LHCN-M2 (cell line): ENCODE data around the gene PTPN5. TPM values are rescaled to one million over a fixed set of nuclear protein-coding genes. Genes with fewer than 3 reads are reported as not detected.
"Not testable (repeated sequence)": the region's sequence is repeated elsewhere in the genome, so short reads cannot be mapped to it uniquely, and the experiment has no call there.

Experiments
- DNase-seq: peaks from one replicate; pipeline ENCODE4 v3.0.0-alpha.2; 2012; ENCODE audit warnings: low read depth
- total RNA-seq: library from RNA; depleted of rRNA; stranded (reverse); fragments of >200 nt; gene quantifications from 2 replicates; pipeline ENCODE4 v1.2.3, GENCODE V29; 2014; rRNA removed

Gene PTPN5
- total RNA-seq, 1 experiment from 2014 or later: not detected

- no peak for DNase-seq
These were observed 109.1 kb downstream of the PTPN5 start for GRCh38 chr11:18682466-18682865.

DNA sequence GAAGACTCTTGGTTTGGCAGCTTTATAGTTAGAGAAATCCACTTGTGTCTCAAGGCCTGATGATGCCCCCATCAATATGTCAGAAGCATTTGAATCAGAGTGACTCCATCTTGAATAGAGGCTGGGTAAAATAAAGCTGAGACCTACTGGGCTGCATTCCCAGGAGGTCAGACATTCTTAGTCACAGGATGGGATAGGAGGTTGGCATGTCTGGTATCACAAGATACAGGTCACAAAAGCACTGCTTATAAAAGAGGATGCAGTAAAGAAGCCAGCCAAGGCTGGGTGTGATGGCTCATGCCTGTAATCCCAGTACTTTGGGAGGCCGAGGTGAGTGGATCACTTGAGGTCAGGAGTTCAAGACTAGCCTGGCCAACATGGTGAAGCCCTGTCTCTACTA lies 109.6 kb downstream of the PTPN5 start:
- DNase-seq: not testable (repeated sequence)

Other genes with a start within 250 kb of the PTPN5 start
- 28.2 and 40.2 TPM in 2 replicates for gene UEVLD, start 203.1 kb downstream of the PTPN5 start, total RNA-seq
- gene MISFA, start 192.0 kb downstream of the PTPN5 start, total RNA-seq: 0.06 and 3.7 TPM in 2 replicates
- gene SPTY2D1, start 157.5 kb downstream of the PTPN5 start, total RNA-seq: 19.7 and 27.8 TPM in 2 replicates
- gene TMEM86A, start 93.0 kb downstream of the PTPN5 start, total RNA-seq: 1.6 and 2.1 TPM in 2 replicates
- not detected in 2 replicates for gene IGSF22, start 65.6 kb downstream of the PTPN5 start, total RNA-seq
- not detected in 2 replicates for gene MRGPRX1, start 147.6 kb upstream of the PTPN5 start, total RNA-seq